ENCODE data around the gene RAD9A. TPM values are rescaled to one million over a fixed set of nuclear protein-coding genes. Genes with fewer than 3 reads are reported as not detected.

The RAD9A gene
- total RNA-seq, 1 experiment from 2014 or later = 43.0 TPM

DNA sequence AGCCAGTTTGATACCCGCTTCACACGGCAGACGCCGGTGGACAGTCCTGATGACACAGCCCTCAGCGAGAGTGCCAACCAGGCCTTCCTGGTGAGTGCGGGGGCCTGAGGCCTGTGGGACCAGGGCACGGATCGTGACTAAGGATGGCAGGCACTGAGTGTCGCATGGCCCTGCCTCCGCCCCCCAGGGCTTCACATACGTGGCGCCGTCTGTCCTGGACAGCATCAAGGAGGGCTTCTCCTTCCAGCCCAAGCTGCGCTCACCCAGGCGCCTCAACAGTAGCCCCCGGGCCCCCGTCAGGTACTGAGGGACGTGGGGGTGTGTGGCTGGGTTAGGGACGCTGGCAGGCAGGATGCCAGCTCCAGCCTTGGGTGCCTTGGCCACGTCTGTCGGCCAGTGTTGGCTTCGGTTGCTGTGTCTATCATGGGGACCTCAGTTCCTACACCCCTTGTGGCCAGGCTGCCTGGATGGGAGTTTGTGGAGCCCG is 42.7 kb downstream of the RAD9A start:
- intact Hi-C loops (cut with micrococcal nuclease; ENCODE audit: unreplicated experiment) = no loop called here
- POLR2A ChIA-PET (ENCODE audit: low non-redundant PET) = no interaction called here
- no peak for DNase-seq (ENCODE audit: low spot score)
- TF ChIP-seq, protein P1, sequence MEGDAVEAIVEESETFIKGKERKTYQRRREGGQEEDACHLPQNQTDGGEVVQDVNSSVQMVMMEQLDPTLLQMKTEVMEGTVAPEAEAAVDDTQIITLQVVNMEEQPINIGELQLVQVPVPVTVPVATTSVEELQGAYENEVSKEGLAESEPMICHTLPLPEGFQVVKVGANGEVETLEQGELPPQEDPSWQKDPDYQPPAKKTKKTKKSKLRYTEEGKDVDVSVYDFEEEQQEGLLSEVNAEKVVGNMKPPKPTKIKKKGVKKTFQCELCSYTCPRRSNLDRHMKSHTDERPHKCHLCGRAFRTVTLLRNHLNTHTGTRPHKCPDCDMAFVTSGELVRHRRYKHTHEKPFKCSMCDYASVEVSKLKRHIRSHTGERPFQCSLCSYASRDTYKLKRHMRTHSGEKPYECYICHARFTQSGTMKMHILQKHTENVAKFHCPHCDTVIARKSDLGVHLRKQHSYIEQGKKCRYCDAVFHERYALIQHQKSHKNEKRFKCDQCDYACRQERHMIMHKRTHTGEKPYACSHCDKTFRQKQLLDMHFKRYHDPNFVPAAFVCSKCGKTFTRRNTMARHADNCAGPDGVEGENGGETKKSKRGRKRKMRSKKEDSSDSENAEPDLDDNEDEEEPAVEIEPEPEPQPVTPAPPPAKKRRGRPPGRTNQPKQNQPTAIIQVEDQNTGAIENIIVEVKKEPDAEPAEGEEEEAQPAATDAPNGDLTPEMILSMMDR (conservative IDR thresholded peaks at IDR 0.05; ENCODE audit: low read depth, low read length) = no peak
- TF ChIP-seq EZH2 (IDR thresholded peaks at IDR 0.05; ENCODE audit: borderline replicate concordance, low read depth, low read length, poor library complexity, severe bottlenecking) = no peak
- no peak overlapping the region for H3K4me3 ChIP-seq (ENCODE audit: low read depth, low read length, poor library complexity, severe bottlenecking)
- H3K27me3 ChIP-seq (replicated peaks; ENCODE audit: insufficient read depth, low read depth, low read length, poor library complexity) = no peaks in the 10 kb centered on the region
- no peak overlapping the region for H3K27ac ChIP-seq (ENCODE audit: low read depth, low read length, poor library complexity, severe bottlenecking)
- H3K4me1 ChIP-seq (ENCODE audit: insufficient read depth, low read length, poor library complexity, severe bottlenecking) = peaks cover 1% of the 10 kb centered on the region
- CTCF ChIA-PET = no interaction called here
- peaks cover 34% of the 10 kb centered on the region for H3K36me3 ChIP-seq (ENCODE audit: insufficient read depth, low read length, poor library complexity, severe bottlenecking)
- no peaks in the 10 kb centered on the region for H3K9me3 ChIP-seq (ENCODE audit: low read depth, low read length, poor library complexity, severe bottlenecking)
- BruUV-seq (replicated peaks) = no TSS peak

DNA sequence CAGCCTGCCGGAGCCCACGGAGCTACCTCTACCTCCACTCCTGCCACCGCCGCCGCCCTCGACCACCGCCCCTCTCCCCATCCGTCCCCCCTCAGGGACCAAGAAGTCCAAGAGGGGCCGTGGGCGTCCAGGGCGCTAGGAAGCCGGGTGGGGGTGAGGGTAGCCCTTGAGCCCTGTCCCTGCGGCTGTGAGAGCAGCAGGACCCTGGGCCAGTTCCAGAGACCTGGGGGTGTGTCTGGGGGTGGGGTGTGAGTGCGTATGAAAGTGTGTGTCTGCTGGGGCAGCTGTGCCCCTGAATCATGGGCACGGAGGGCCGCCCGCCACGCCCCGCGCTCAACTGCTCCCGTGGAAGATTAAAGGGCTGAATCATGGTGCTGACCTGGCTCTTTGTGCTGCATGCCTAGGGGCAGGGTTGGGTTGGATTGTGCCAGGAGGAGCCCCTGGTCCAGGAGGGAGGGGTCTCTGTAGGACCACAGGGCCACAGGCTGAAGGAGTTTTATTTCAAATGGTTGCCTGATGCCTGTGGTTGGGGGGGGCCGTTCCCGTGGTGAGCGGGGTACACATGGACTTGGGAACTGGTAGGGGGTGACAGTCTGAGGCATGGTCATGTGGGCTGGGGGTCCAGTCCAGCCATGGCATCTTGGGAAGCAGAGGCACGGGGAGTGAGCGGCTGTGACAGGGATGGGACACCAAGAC is 43.4 kb downstream of the RAD9A start:
- no peaks in the 10 kb centered on the region for H3K27me3 ChIP-seq (replicated peaks; ENCODE audit: insufficient read depth, low read depth, low read length, poor library complexity)
- POLR2A ChIA-PET (ENCODE audit: low non-redundant PET) = no interaction called here
- CTCF ChIA-PET = no interaction called here
- H3K27ac ChIP-seq (ENCODE audit: low read depth, low read length, poor library complexity, severe bottlenecking) = no peak overlapping the region
- no peak overlapping the region for H3K4me3 ChIP-seq (ENCODE audit: low read depth, low read length, poor library complexity, severe bottlenecking)
- no peaks in the 10 kb centered on the region for H3K9me3 ChIP-seq (ENCODE audit: low read depth, low read length, poor library complexity, severe bottlenecking)
- TF ChIP-seq, protein P1 (conservative IDR thresholded peaks at IDR 0.05; ENCODE audit: low read depth, low read length) = no peak
- no peak for TF ChIP-seq EZH2 (IDR thresholded peaks at IDR 0.05; ENCODE audit: borderline replicate concordance, low read depth, low read length, poor library complexity, severe bottlenecking)
- no TSS peak for BruUV-seq (replicated peaks)
- no peak for DNase-seq (ENCODE audit: low spot score)
- H3K36me3 ChIP-seq (ENCODE audit: insufficient read depth, low read length, poor library complexity, severe bottlenecking) = peaks cover 34% of the 10 kb centered on the region
- no peaks in the 10 kb centered on the region for H3K4me1 ChIP-seq (ENCODE audit: insufficient read depth, low read length, poor library complexity, severe bottlenecking)
- intact Hi-C loops (cut with micrococcal nuclease; ENCODE audit: unreplicated experiment) = no loop called here

DNA sequence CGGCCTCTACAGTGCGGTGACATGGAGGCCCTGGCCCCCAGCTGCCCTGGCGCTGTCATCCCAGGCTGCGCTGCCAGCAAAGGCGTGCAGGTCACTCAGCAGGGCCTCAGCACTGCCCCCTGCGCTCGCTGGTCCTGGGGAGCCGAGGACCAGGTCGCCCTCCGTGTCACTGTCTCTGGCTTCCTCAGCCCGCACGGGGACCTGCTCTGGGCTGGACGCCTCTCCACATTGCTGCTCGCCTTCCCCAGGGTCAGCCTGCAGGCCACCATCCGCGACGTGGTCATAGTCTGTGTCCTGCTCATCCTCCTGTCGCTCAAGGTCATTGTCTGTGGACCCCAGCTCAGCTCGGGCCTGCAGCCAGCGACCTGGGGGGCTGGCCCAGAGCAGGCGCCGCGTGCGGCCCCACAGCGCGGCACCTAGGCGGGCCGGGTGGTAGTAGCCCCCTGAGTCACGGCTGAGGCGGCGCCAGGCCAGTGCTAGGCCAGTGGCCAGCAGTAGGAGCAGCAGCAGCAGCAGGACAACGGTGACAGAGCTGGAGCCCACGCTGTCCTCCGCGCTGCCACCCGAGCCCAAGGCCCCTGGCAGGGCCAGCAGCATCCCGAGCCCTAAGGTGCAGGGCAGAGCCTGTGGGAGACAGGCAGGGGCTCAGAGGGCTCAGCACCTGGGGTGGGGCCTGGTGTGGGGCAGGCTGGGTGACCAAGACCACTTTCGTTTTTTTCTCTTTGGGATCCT is 44.1 kb downstream of the RAD9A start:
- Histone ChIP-seq H3K4me1 (ENCODE audit: insufficient read depth, low read length, poor library complexity, severe bottlenecking) (no peaks in the 10 kb centered on the region), H3K27ac (ENCODE audit: low read depth, low read length, poor library complexity, severe bottlenecking) (no peak overlapping the region), H3K27me3 (replicated peaks; ENCODE audit: insufficient read depth, low read depth, low read length, poor library complexity) (no peaks in the 10 kb centered on the region), H3K4me3 (ENCODE audit: low read depth, low read length, poor library complexity, severe bottlenecking) (no peak overlapping the region), H3K36me3 (ENCODE audit: insufficient read depth, low read length, poor library complexity, severe bottlenecking) (peaks cover 35% of the 10 kb centered on the region), H3K9me3 (ENCODE audit: low read depth, low read length, poor library complexity, severe bottlenecking) (no peaks in the 10 kb centered on the region)
- ChIA-PET CTCF (no interaction called here), POLR2A (ENCODE audit: low non-redundant PET) (no interaction called here)
- TF ChIP-seq, protein P1 (conservative IDR thresholded peaks at IDR 0.05; ENCODE audit: low read depth, low read length) = no peak
- no peak for TF ChIP-seq EZH2 (IDR thresholded peaks at IDR 0.05; ENCODE audit: borderline replicate concordance, low read depth, low read length, poor library complexity, severe bottlenecking)
- no peak for DNase-seq (ENCODE audit: low spot score)
- intact Hi-C loops (cut with micrococcal nuclease; ENCODE audit: unreplicated experiment) = no loop called here
- no TSS peak for BruUV-seq (replicated peaks)
